HCT116 (cell line): Measurements from ENCODE around the gene BAIAP2. TPM values are rescaled to one million over a fixed set of nuclear protein-coding genes. Genes with fewer than 3 reads are reported as not detected.
"Not testable (repeated sequence)": the region's sequence is repeated elsewhere in the genome, so short reads cannot be mapped to it uniquely, and the experiment has no call there.

Experiments
- ATAC-seq: fragments of 200-7000 bp; cut with Tn5 transposase; 2 replicates; pipeline ENCODE4 v1.9.1; 2020; ENCODE audit warnings: mild to moderate bottlenecking, moderate library complexity
- BruUV-seq: library from RNA; stranded (reverse); fragments of 400-500 nt; replicated peaks from 2 replicates; lab custom pipeline; 2021; lab: Mats Ljungman, UMichigan
- CTCF ChIA-PET: fragments of 300-600 bp; sonication (Branson Sonifier 250); formaldehyde crosslinking; loops from one replicate; lab custom pipeline; 2021; ENCODE audit warnings: antibody characterized with exemption; lab: Charles Lee
- POLR2A ChIA-PET: fragments of 300-600, 350-600 bp; sonication (Branson Sonifier 250); formaldehyde crosslinking; loops from one replicate; lab custom pipeline; 2021; ENCODE audit warnings: antibody characterized with exemption; lab: Charles Lee
- RAD21 ChIA-PET, 2 experiments: fragments of 300-600 bp; sonication (Branson Sonifier 250); formaldehyde crosslinking; loops; one replicate each; lab custom pipeline; 2023; ENCODE audit warnings: low total read pairs in 2 of 2; ENCODE audit not compliant: uncharacterized antibody in 2 of 2, unreplicated experiment in 2 of 2, low non-redundant PET in 1 of 2; lab: Charles Lee
- DNase-seq: peaks from one replicate; pipeline ENCODE4 v3.0.0-alpha.2; 2010; ENCODE audit warnings: low read depth, low spot score
- H2AFZ ChIP-seq: fragments of 200-600 bp; shearing (Covaris generic), sonication (generic); 2 replicates; pipeline ENCODE4 v1.6.1; 2017; ENCODE audit warnings: low read depth, mixed run types, mixed read lengths, antibody characterized with exemption, low read length; ENCODE audit not compliant: poor library complexity, severe bottlenecking
- H3K27ac ChIP-seq: 2 replicates; pipeline ENCODE4 v1.5.1; 2012; ENCODE audit warnings: low read depth, low read length
- H3K27me3 ChIP-seq: fragments of 200-600 bp; sonication (generic); 2 replicates; pipeline ENCODE4 v1.6.1; 2016; ENCODE audit warnings: mixed run types, low read length, mixed read lengths; ENCODE audit not compliant: insufficient read depth
- H3K36me3 ChIP-seq, 2 experiments: fragments of 200-500 bp in 1 of 2; fragments of 200-600 bp in 1 of 2; sonication (Bioruptor generic) in 1 of 2; sonication (generic) in 1 of 2; 2 replicates each; pipeline versions ENCODE4 v1.5.1 to v1.6.1; 2014 to 2016; ENCODE audit warnings: low read length in 2 of 2, inconsistent platforms in 1 of 2, mixed read lengths in 1 of 2, mixed run types in 1 of 2; ENCODE audit not compliant: insufficient read depth in 2 of 2, control insufficient read depth in 1 of 2
- H3K4me1 ChIP-seq, 2 experiments: fragments of 200-600 bp in 1 of 2; sonication (generic) in 1 of 2; 2 replicates each; pipeline versions ENCODE4 v1.5.1 to v1.6.1; 2012 to 2017; ENCODE audit warnings: low read length in 2 of 2, inconsistent platforms in 1 of 2, mild to moderate bottlenecking in 1 of 2, mixed read lengths in 1 of 2, mixed run types in 1 of 2, moderate library complexity in 1 of 2; ENCODE audit not compliant: insufficient read depth in 2 of 2, control insufficient read depth in 1 of 2
- H3K4me2 ChIP-seq: fragments of 200-600 bp; sonication (generic); 2 replicates; pipeline ENCODE4 v1.6.1; 2017; ENCODE audit warnings: mixed run types, low read length, mixed read lengths
- H3K4me3 ChIP-seq, 2 experiments: fragments of 200-600 bp in 1 of 2; sonication (generic) in 1 of 2; replicated peaks in 1 of 2; 2 replicates each; pipeline ENCODE4 v1.5.1; 2011 to 2016; ENCODE audit warnings: low read length in 2 of 2, control low read depth in 1 of 2, low read depth in 1 of 2, mild to moderate bottlenecking in 1 of 2, mixed read lengths in 1 of 2, mixed run types in 1 of 2
- H3K79me2 ChIP-seq: fragments of 200-600 bp; sonication (generic); 2 replicates; pipeline ENCODE4 v1.6.1; 2017; ENCODE audit warnings: mild to moderate bottlenecking, mixed run types, low read length, moderate library complexity, mixed read lengths; ENCODE audit not compliant: insufficient read depth
- H3K9ac ChIP-seq: fragments of 200-600 bp; sonication (generic); 2 replicates; pipeline ENCODE4 v1.6.1; 2016; ENCODE audit warnings: low read length, mixed read lengths
- H3K9me2 ChIP-seq: fragments of 200-600 bp; sonication (generic), shearing (Covaris generic); 2 replicates; pipeline ENCODE4 v1.6.1; 2017; ENCODE audit warnings: mixed run types, mild to moderate bottlenecking, moderate library complexity; ENCODE audit not compliant: insufficient read depth
- H3K9me3 ChIP-seq, 2 experiments: fragments of 200-500 bp in 1 of 2; fragments of 200-600 bp in 1 of 2; sonication (Bioruptor generic) in 1 of 2; sonication (generic) in 1 of 2; 2 replicates each; pipeline ENCODE4 v1.6.1; 2014 to 2017; ENCODE audit warnings: low read length in 2 of 2, mixed read lengths in 2 of 2, inconsistent platforms in 1 of 2, low read depth in 1 of 2, mild to moderate bottlenecking in 1 of 2, mixed run types in 1 of 2, moderate library complexity in 1 of 2; ENCODE audit not compliant: control insufficient read depth in 1 of 2, insufficient read depth in 1 of 2
- H4K20me1 ChIP-seq: fragments of 200-600 bp; sonication (generic), shearing (Covaris generic); 2 replicates; pipeline ENCODE4 v1.6.1; 2017; ENCODE audit warnings: mixed run types, mild to moderate bottlenecking, moderate library complexity; ENCODE audit not compliant: insufficient read depth
- CEBPB ChIP-seq: IDR thresholded peaks from 2 replicates; pipeline ENCODE4 v1.6.1; 2012; ENCODE audit warnings: low read depth
- EGR1 ChIP-seq: IDR thresholded peaks from 2 replicates; pipeline ENCODE4 v1.6.1; 2012; ENCODE audit warnings: low read depth
- ELF1 ChIP-seq: IDR thresholded peaks from 2 replicates; pipeline ENCODE4 v1.6.1; 2012; ENCODE audit warnings: low read depth, borderline replicate concordance
- EZH2 ChIP-seq: fragments of 200-600 bp; sonication (generic); IDR thresholded peaks from 2 replicates; pipeline ENCODE4 v1.6.1; 2017; ENCODE audit warnings: antibody characterized with exemption, mixed run types
- JUND ChIP-seq: IDR thresholded peaks from 2 replicates; pipeline ENCODE4 v1.6.1; 2012
- MAX ChIP-seq: IDR thresholded peaks from 2 replicates; pipeline ENCODE4 v1.6.1; 2012
- POLR2A ChIP-seq: IDR thresholded peaks from 2 replicates; pipeline ENCODE4 v1.7.0; 2011; ENCODE audit warnings: borderline replicate concordance; ENCODE audit not compliant: insufficient read depth, insufficient read length; ENCODE audit errors: extremely low read depth
- POLR2AphosphoS5 ChIP-seq: IDR thresholded peaks from 2 replicates; pipeline ENCODE4 v1.6.1; 2011; ENCODE audit warnings: mild to moderate bottlenecking, low read depth, low read length, moderate library complexity
- RAD21 ChIP-seq: IDR thresholded peaks from 2 replicates; pipeline ENCODE4 v1.6.1; 2012; ENCODE audit warnings: low read depth, mild to moderate bottlenecking
- SIN3A ChIP-seq: IDR thresholded peaks from 2 replicates; pipeline ENCODE4 v1.6.1; 2012; ENCODE audit warnings: low read depth
- SP1 ChIP-seq: IDR thresholded peaks from 2 replicates; pipeline ENCODE4 v1.6.1; 2012; ENCODE audit warnings: low read depth
- SRF ChIP-seq: IDR thresholded peaks from 2 replicates; pipeline ENCODE4 v1.6.1; 2012; ENCODE audit warnings: low read depth
- ZBTB33 ChIP-seq: IDR thresholded peaks from 2 replicates; pipeline ENCODE4 v1.6.1; 2011; ENCODE audit warnings: mild to moderate bottlenecking, low read length, moderate library complexity; ENCODE audit not compliant: insufficient replicate concordance; ENCODE audit errors: extremely low read depth
- ZNF274 ChIP-seq: fragments of 200-500 bp; sonication (Bioruptor generic); IDR thresholded peaks from 2 replicates; pipeline ENCODE4 v1.6.1; 2014; ENCODE audit warnings: mild to moderate bottlenecking, low read depth, low read length, inconsistent platforms
- intact Hi-C: fragments of 100-400 bp; cut with micrococcal nuclease; formaldehyde crosslinking; loops from 2 replicates; pipeline ENCODE4 v1.10.0; 2022
- total RNA-seq: library from RNA; stranded (reverse); gene quantifications from one replicate; pipeline ENCODE4 v1.2.1, GENCODE V29; 2021; ENCODE audit not compliant: unreplicated experiment
- TF ChIP-seq, protein P1 (sequence below): IDR thresholded peaks from 2 replicates; pipeline ENCODE4 v1.6.1; 2012; ENCODE audit warnings: low read depth
- TF ChIP-seq, protein P2 (sequence below): IDR thresholded peaks from 2 replicates; pipeline ENCODE4 v1.6.1; 2012

The BAIAP2 gene
- total RNA-seq, 1 experiment from 2014 or later: 105 TPM

DNA sequence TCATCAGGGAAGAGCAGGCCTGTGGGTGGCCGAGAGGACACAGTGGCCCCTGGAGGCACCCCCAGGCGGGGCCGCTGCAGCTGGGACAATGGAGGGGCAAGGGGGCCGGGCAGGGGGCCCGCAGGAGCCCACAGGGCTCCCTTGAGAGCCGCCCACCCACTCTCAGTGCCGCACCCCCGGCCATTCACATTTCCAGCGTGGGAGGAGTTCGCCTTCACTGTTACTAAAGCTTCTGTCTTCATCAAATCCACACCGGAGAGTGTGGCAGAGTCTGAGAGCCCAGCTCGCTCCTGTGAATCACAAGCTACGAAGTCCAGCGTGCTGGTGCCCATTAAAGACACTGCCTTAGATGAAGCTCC lies 109.5 kb downstream of the BAIAP2 start:
- Histone ChIP-seq H4K20me1 (no peaks in the 10 kb centered on the region), H3K4me1 (peaks cover 6 to 12% of the 10 kb centered on the region in 2 experiments; a peak in 3 of 4 replicates), H3K9me3 (no peaks in the 10 kb centered on the region), H3K9me2 (no peaks in the 10 kb centered on the region), H3K27ac (no peak overlapping the region), H3K4me3 (no peak overlapping the region), H3K27me3 (no peaks in the 10 kb centered on the region), H3K9ac (no peak overlapping the region), H3K79me2 (no peaks in the 10 kb centered on the region), H2AFZ (no peak overlapping the region), H3K36me3 (no peaks in the 10 kb centered on the region), H3K4me2 (no peak overlapping the region)
- no TSS peak for BruUV-seq
- ChIA-PET CTCF (no interaction called here), RAD21 (interaction anchor here in 1 of 2 experiments (0.6 to 0.7 kb wide), 2 partner anchors 32 to 98 kb away, joined by 4 to 8 read pairs; no protein-coding TSS in a partner anchor), POLR2A (interaction anchor here (0.7 kb wide), 1 partner anchor 90 kb away, joined by 3 read pairs; no protein-coding TSS in a partner anchor)
- no peak for DNase-seq
- intact Hi-C loops: loop anchor here (5.0 kb wide), 2 partner anchors 328 to 343 kb away; no protein-coding TSS in a partner anchor
- ATAC-seq: no peak
- no peak for TF ChIP-seq EZH2
- no peak for TF ChIP-seq POLR2A
- TF ChIP-seq CEBPB: no peak
- TF ChIP-seq MAX: no peak
- no peak for TF ChIP-seq EGR1
- TF ChIP-seq ZNF274: no peak
- TF ChIP-seq, protein P1, sequence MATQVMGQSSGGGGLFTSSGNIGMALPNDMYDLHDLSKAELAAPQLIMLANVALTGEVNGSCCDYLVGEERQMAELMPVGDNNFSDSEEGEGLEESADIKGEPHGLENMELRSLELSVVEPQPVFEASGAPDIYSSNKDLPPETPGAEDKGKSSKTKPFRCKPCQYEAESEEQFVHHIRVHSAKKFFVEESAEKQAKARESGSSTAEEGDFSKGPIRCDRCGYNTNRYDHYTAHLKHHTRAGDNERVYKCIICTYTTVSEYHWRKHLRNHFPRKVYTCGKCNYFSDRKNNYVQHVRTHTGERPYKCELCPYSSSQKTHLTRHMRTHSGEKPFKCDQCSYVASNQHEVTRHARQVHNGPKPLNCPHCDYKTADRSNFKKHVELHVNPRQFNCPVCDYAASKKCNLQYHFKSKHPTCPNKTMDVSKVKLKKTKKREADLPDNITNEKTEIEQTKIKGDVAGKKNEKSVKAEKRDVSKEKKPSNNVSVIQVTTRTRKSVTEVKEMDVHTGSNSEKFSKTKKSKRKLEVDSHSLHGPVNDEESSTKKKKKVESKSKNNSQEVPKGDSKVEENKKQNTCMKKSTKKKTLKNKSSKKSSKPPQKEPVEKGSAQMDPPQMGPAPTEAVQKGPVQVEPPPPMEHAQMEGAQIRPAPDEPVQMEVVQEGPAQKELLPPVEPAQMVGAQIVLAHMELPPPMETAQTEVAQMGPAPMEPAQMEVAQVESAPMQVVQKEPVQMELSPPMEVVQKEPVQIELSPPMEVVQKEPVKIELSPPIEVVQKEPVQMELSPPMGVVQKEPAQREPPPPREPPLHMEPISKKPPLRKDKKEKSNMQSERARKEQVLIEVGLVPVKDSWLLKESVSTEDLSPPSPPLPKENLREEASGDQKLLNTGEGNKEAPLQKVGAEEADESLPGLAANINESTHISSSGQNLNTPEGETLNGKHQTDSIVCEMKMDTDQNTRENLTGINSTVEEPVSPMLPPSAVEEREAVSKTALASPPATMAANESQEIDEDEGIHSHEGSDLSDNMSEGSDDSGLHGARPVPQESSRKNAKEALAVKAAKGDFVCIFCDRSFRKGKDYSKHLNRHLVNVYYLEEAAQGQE: no peak
- TF ChIP-seq JUND: no peak
- no peak for TF ChIP-seq ZBTB33
- no peak for TF ChIP-seq POLR2AphosphoS5
- no peak for TF ChIP-seq ELF1
- no peak for TF ChIP-seq SIN3A
- no peak for TF ChIP-seq SP1
- TF ChIP-seq, protein P2, sequence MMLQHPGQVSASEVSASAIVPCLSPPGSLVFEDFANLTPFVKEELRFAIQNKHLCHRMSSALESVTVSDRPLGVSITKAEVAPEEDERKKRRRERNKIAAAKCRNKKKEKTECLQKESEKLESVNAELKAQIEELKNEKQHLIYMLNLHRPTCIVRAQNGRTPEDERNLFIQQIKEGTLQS: no peak
- TF ChIP-seq RAD21: no peak
- no peak for TF ChIP-seq SRF

DNA sequence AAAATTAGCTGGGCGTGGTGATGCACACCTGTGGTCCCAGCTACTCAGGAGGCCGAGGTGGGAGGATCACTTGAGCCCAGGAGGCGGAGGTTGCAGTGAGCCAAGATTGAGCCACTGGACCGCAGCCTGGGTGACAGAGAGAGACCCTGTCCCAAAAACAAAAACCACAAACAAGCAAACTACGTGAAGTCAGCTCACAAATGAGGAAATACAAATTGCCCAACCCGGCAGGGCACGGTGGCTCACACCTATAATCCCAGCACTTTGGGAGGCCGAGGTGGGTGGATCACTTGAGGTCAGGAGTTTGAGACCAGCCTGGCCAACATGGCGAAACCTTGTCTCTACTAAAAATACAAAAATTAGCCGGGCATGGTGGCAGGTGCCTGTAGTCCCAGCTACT lies 111.3 kb downstream of the BAIAP2 start:
- H3K9ac ChIP-seq, CTCF ChIA-PET, BruUV-seq, H3K36me3 ChIP-seq, H3K9me3 ChIP-seq, H2AFZ ChIP-seq, H3K27ac ChIP-seq, H3K79me2 ChIP-seq, H3K4me2 ChIP-seq, intact Hi-C loops, POLR2A ChIA-PET, RAD21 ChIA-PET, H3K4me3 ChIP-seq, H3K9me2 ChIP-seq, H4K20me1 ChIP-seq, ATAC-seq, DNase-seq: not testable (repeated sequence)
- H3K27me3 ChIP-seq: peaks cover 14% of the 10 kb centered on the region; the same call in 1 of the 2 replicates
- H3K4me1 ChIP-seq: peaks cover 6 to 12% of the 10 kb centered on the region in 2 experiments; a peak in 3 of 4 replicates
